B cell (primary cell): ENCODE results near the gene PLEKHH1.

Experiments used
- EZH2 ChIP-seq: IDR thresholded peaks from 2 replicates; pipeline ENCODE4 v1.6.1; 2012; ENCODE audit warnings: borderline replicate concordance, low read depth, mild to moderate bottlenecking, moderate library complexity, low read length; ENCODE audit not compliant: insufficient read depth, poor library complexity, severe bottlenecking
- TF ChIP-seq, protein P1 (sequence below): fragments of 200-600 bp; IDR thresholded peaks from one replicate; pipeline ENCODE4 v1.8.0; 2022; ENCODE audit warnings: antibody characterized with exemption, mild to moderate bottlenecking

GRCh38 chr14:67556671-67557070 is 23.6 kb downstream of the PLEKHH1 start:
- no peak for TF ChIP-seq EZH2
- TF ChIP-seq, protein P1, sequence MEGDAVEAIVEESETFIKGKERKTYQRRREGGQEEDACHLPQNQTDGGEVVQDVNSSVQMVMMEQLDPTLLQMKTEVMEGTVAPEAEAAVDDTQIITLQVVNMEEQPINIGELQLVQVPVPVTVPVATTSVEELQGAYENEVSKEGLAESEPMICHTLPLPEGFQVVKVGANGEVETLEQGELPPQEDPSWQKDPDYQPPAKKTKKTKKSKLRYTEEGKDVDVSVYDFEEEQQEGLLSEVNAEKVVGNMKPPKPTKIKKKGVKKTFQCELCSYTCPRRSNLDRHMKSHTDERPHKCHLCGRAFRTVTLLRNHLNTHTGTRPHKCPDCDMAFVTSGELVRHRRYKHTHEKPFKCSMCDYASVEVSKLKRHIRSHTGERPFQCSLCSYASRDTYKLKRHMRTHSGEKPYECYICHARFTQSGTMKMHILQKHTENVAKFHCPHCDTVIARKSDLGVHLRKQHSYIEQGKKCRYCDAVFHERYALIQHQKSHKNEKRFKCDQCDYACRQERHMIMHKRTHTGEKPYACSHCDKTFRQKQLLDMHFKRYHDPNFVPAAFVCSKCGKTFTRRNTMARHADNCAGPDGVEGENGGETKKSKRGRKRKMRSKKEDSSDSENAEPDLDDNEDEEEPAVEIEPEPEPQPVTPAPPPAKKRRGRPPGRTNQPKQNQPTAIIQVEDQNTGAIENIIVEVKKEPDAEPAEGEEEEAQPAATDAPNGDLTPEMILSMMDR = no peak
